ENCODE data around the gene DEPDC7.

Gene DEPDC7

GRCh38 chr11:33064866-33065265, 49.2 kb downstream of the DEPDC7 start:
- Histone ChIP-seq H3K27ac (no peak overlapping the region), H3K9me3 (ENCODE audit: severe bottlenecking) (no peaks in the 10 kb centered on the region), H3K27me3 (ENCODE audit: insufficient read depth, low read depth, severe bottlenecking) (no peaks in the 10 kb centered on the region), H3K4me3 (ENCODE audit: low read depth, low read length) (no peak overlapping the region), H3K36me3 (peaks cover 33% of the 10 kb centered on the region)
- TF ChIP-seq CTCF (IDR thresholded peaks at IDR 0.05; ENCODE audit: low read depth, low read length): no peak
- DNase-seq: no peak

DNA sequence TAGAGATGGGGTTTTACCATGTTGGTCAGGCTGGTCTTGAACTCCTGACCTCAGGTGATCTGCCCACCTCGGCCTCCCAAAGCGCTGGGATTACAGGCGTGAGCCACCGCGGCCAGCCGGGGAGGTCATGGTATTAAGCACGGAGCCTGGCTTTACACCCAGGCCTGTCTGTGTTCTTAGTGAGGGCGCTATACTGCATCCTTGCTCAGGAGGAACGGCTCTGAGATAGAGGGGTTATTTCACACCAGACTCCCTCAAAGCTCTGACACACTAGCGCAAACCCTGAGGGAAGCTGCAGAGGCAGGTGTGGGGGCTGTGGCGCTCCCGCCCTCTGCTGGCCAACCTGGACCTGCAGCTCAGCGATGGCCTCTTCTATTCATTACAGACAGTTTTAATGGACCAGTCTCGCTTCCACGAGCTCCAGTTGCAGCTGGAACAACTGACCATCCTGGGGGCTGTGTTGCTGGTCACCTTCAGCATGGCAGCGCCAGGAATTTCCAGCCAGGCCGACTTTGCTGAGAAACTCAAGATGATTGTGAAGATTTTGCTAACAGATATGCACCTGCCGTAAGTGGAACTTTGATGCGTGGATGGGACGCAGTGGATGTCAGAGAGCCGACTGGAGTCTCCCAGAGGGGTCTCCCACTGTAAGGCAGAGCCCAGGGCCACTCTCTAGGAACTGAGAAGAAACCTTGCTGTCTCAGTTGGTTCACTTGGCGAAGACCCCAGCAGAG, 49.9 kb downstream of the DEPDC7 start:
- Histone ChIP-seq H3K36me3 (peaks cover 34% of the 10 kb centered on the region), H3K27me3 (ENCODE audit: insufficient read depth, low read depth, severe bottlenecking) (no peaks in the 10 kb centered on the region), H3K4me3 (ENCODE audit: low read depth, low read length) (no peak overlapping the region), H3K27ac (no peak overlapping the region), H3K9me3 (ENCODE audit: severe bottlenecking) (no peaks in the 10 kb centered on the region)
- peak; percentile 97 for TF ChIP-seq CTCF (IDR thresholded peaks at IDR 0.05; ENCODE audit: low read depth, low read length)
- peak; percentile 79 for DNase-seq

- no peak overlapping the region for H3K4me3 ChIP-seq (ENCODE audit: low read depth, low read length)
- H3K27me3 ChIP-seq (ENCODE audit: insufficient read depth, low read depth, severe bottlenecking): no peaks in the 10 kb centered on the region
- no peak for DNase-seq
- no peak overlapping the region for H3K27ac ChIP-seq
- peaks cover 38% of the 10 kb centered on the region for H3K36me3 ChIP-seq
- H3K9me3 ChIP-seq (ENCODE audit: severe bottlenecking): no peaks in the 10 kb centered on the region
- TF ChIP-seq CTCF (IDR thresholded peaks at IDR 0.05; ENCODE audit: low read depth, low read length): no peak
Observed at GRCh38 chr11:33067294-33067693, 51.6 kb downstream of the DEPDC7 start.

DNA sequence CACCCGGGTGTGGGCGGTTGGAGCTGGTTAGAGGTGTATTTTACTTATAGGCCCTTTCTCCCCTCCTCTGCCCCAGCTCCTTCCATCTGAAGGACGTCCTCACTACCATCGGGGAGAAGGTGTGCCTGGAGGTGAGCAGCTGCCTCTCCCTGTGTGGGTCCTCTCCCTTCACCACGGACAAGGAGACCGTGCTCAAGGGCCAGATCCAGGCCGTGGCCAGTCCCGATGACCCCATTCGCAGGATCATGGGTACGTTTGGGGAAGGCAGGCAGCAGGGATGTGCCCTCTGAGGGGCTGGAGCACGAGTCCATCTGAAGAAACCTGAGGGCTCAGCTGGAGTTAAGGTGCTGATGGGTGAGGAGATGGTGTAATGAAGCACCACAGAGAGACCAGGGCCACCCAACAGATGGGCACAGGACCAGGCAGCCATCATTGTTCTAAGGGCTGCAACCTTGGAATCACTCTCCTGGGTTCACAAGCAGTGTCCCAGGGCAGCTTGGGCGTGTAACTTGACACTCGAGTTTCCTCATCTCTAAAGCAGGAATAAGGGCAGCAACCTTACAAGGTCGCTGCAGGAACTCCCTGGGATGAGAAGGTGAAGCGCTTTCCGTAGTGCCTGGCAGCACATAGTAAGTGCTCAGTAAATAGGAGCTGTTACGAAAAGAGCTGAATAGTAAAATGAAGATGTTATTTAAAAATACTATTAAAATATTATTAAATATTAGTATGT, 53.1 kb downstream of the DEPDC7 start:
- H3K27ac ChIP-seq: no peak overlapping the region
- no peaks in the 10 kb centered on the region for H3K9me3 ChIP-seq (ENCODE audit: severe bottlenecking)
- H3K36me3 ChIP-seq: peaks cover 44% of the 10 kb centered on the region
- no peak for DNase-seq
- TF ChIP-seq CTCF (IDR thresholded peaks at IDR 0.05; ENCODE audit: low read depth, low read length): no peak
- no peaks in the 10 kb centered on the region for H3K27me3 ChIP-seq (ENCODE audit: insufficient read depth, low read depth, severe bottlenecking)
- H3K4me3 ChIP-seq (ENCODE audit: low read depth, low read length): no peak overlapping the region

GRCh38 chr11:33072465-33072864, 56.8 kb downstream of the DEPDC7 start:
- DNase-seq: no peak
- no peaks in the 10 kb centered on the region for H3K27me3 ChIP-seq (ENCODE audit: insufficient read depth, low read depth, severe bottlenecking)
- H3K9me3 ChIP-seq (ENCODE audit: severe bottlenecking): no peaks in the 10 kb centered on the region
- no peak for TF ChIP-seq CTCF (IDR thresholded peaks at IDR 0.05; ENCODE audit: low read depth, low read length)
- no peak overlapping the region for H3K4me3 ChIP-seq (ENCODE audit: low read depth, low read length)
- H3K36me3 ChIP-seq: peaks cover 62% of the 10 kb centered on the region
- no peak overlapping the region for H3K27ac ChIP-seq

Data from WERI-Rb-1 (cell line).